ENCODE measurements around the gene CDC42BPA.

DNA sequence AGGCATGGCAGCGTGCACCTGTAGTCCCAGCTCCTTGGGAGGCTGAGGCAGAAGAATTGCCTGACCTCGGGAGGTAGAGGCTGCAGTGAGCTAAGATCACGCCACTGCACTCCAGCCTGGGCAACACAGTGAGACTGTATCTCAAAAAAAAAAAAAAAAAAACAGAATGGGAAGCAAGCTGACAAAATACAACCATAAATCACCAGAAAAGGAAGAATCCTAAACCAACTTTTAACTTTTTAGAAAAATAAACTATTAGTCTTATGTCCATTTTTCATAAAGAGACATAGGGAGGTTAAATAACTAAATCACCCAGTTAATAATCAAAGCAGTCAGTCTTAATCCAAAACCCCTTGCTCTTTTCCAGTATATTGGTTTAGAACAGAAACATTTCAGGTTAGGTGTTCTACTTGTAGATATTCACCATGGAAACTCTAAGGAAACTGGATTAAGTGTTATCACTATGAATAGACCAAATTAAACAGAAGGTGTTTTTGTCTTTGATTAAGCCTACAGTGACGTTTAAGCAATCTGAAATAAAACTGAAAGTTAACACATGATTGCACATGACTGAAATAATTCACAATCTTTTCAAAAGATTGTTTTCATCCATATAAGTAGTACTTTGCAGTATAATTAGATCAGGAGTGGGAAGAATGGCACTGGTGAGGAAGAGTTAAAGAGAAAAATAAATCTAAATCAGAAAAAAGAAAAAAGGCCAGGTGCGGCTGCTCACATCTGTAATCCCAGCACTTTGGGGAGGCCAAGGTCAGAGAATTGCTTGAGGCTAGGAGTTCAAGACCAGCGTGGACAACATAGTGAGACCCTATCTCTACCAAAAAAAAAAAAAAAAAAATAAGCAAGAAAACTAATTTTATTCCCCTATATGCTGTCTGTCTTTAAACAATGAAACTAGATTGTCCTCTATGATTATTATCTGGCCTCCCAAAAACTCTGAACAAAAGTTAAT, 9.6 kb downstream of the CDC42BPA start:
- TF ChIP-seq, protein P1, sequence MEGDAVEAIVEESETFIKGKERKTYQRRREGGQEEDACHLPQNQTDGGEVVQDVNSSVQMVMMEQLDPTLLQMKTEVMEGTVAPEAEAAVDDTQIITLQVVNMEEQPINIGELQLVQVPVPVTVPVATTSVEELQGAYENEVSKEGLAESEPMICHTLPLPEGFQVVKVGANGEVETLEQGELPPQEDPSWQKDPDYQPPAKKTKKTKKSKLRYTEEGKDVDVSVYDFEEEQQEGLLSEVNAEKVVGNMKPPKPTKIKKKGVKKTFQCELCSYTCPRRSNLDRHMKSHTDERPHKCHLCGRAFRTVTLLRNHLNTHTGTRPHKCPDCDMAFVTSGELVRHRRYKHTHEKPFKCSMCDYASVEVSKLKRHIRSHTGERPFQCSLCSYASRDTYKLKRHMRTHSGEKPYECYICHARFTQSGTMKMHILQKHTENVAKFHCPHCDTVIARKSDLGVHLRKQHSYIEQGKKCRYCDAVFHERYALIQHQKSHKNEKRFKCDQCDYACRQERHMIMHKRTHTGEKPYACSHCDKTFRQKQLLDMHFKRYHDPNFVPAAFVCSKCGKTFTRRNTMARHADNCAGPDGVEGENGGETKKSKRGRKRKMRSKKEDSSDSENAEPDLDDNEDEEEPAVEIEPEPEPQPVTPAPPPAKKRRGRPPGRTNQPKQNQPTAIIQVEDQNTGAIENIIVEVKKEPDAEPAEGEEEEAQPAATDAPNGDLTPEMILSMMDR (IDR thresholded peaks at IDR 0.05), result no peak
- TF ChIP-seq POLR2AphosphoS5 (IDR thresholded peaks at IDR 0.05), result no peak
